GM18951 (cell line): ENCODE results near the gene PLD5.
"Not testable (repeated sequence)": the region's sequence is repeated elsewhere in the genome, so short reads cannot be mapped to it uniquely, and the experiment has no call there.

ENCODE experiments used
- POLR2A ChIP-seq: IDR thresholded peaks from 4 replicates; pipeline ENCODE4 v1.6.1; 2011; ENCODE audit warnings: mild to moderate bottlenecking; ENCODE audit not compliant: insufficient read length, insufficient read depth; ENCODE audit errors: extremely low read depth
- in situ Hi-C: fragments of 300-500 bp; cut with MboI; formaldehyde crosslinking; loops from one replicate; pipeline ENCODE4 v1.12.0; 2022; ENCODE audit warnings: low sequenced_read_pairs, mixed read lengths, inconsistent platforms; ENCODE audit not compliant: unreplicated experiment

PLD5 gene

DNA sequence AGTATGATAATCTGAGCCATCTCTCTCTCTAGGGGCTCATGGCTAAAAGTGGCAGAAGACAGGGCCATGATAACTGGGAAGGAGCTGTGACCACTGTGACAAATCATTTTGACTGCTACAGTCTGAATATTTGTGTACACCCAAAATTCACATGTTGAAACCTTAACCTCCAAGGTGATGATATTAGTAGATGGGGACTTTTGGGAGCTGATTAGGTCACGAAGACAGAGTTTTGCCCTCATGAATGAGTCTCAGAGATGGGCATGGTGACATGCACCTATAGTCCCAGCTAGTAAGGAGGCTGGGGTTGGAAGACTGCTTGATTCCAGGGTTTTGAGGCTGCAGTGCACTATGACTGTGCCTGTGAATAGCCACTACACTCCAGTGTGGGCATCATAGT is 174.9 kb downstream of the PLD5 start:
- in situ Hi-C loops, result no loop called here

DNA sequence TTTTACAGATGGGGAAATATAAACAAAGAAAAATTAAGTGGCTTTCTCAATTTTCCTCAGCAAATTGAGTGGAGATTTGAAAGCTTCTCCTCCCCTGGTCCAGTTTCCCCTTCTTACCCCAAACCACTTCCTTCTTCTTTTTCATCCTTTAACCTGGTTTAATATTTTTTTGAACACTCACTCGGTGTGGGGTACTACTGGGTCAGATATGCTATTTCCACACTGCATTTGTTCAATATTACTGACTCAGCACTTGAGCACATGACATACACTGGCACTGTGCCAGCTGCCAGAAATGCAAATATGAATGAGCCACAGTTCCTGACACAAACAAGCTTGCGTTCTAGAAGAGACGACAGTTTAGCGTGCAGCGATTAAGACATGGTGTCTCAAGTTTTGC is 193.6 kb downstream of the PLD5 start:
- in situ Hi-C loops, result not testable (repeated sequence)

More for the DNA sequence above, 174.9 kb downstream of the PLD5 start:
- TF ChIP-seq POLR2A, result no peak

GRCh38 chr1:242327381-242327780 is 197.1 kb downstream of the PLD5 start:
- in situ Hi-C loops, result not testable (repeated sequence)

GRCh38 chr1:242321981-242322380 is 202.5 kb downstream of the PLD5 start:
- in situ Hi-C loops, result not testable (repeated sequence)

DNA sequence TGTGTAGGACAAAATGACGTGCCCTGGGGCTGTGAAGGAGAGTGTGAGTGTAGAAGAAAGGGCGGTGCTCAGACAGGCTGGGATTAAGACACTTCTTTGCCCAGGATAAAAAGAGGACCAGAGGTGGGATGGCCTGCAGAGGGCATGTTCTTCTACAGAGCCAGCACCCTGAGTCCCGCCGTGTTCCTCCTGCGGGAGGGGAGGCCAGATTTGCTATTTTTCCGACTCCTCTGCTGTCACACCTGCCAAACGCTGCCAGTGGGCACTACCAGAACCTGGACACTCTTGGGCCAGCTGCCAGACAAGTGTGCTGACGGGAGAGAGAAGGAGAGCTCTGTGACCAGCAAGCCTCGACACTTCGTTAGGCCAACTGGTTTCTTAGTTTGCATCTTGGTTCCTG is 206.4 kb downstream of the PLD5 start:
- TF ChIP-seq POLR2A, result no peak
- in situ Hi-C loops, result no loop called here

GRCh38 chr1:242314865-242315264 is 209.6 kb downstream of the PLD5 start:
- in situ Hi-C loops, result not testable (repeated sequence)

DNA sequence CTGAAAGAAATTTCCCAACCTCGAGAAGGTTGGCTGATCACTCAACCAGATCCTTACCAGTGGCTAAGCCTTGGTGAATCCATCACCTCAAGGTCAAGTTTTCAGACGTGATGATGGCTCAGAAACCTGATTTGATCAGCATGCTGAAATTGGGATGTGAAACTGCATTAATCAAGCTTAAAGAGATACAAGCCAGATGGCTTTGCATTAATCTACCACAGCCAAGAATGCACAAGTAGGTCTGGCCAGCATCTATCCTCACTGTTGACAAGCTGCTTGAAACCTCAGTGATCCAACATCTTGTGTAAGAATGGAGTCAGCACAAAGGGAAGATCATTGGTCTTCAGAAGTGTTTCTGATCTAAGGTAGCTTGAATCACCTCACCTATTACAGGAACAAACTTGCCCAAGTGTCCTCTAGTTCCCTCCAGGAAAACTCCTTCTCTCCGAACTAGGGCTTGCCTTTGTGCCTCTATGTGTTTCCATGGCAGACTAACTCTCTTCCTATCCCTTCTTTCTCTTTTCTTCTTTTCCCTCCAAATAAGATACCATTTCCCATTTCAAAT is 210.3 kb downstream of the PLD5 start:
- in situ Hi-C loops, result not testable (repeated sequence)

- in situ Hi-C loops, result not testable (repeated sequence)
Measured at GRCh38 chr1:242308681-242309080, 215.8 kb downstream of the PLD5 start.

- in situ Hi-C loops, result not testable (repeated sequence)
Measured at GRCh38 chr1:242293781-242294180, 230.7 kb downstream of the PLD5 start.

DNA sequence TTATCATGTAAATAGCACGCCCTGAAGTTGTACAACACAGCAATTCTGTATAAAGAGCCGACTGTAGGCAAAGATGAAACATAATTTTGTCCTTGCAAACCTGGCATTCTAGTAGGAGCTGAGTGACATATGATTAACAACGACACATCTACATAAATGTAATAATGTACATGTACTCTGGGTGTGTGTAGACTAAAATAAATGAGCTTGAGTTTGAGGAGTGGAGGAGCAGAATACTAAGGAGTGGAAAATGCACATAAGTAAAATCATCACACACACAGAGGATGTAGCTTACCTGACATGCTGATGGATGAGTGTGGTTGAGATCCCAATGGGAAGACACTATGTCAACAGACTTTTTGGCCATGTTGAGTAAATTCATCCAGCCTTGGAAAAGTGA is 236.4 kb downstream of the PLD5 start:
- in situ Hi-C loops, result not testable (repeated sequence)

DNA sequence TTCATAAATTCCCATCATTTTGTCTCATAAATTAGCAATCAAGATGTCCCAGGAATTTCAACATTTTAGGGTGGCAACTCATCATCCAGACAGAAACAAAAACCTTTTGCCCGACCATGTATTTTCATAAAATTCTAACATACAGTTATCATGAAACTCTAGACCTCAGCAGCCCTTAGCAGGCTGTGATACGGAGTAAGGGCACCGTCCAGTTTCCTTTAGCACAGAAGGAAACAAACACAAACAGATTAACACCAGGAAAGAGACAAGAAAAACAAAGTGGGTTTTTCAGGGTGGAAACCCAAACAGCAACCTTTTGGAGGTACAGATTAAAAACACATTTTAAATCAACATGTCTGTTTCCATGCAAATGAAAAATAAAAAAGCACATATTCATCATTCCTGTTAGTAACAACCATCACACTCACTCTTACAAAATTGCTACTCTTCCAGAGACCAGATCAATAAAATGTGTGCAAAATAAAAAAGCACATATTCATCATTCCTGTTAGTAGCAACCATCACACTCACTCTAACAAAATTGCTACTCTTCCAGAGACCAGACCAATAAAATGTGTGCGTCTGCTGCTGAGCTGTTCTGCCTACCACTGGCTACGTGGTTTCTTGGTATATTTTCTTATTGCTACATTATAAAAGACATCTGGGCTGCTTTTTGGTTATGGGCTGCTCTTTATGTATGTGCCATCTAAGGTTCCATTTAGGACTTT is 241.6 kb downstream of the PLD5 start:
- in situ Hi-C loops, result not testable (repeated sequence)

- in situ Hi-C loops, result not testable (repeated sequence)
Measured at GRCh38 chr1:242278406-242278805, 246.1 kb downstream of the PLD5 start.

DNA sequence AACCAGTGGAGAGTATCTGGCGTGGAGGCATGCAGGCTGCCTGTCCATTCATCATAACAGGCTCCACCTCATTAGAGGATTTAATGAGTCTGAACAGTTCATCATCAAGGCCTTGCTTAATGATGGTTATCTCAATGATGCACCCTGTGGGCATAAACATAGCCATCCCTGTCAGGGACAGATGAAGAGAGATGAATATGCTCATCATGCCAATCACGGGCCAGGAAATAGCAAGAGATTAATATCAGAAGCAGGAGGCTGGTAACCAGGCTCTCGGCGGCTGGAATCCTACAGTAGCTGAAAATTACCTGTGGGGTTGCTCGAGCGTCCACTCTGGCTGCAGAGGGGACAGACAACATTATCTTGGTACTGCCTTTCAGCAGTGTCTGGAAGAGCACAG is 247.7 kb downstream of the PLD5 start:
- in situ Hi-C loops, result not testable (repeated sequence)

DNA sequence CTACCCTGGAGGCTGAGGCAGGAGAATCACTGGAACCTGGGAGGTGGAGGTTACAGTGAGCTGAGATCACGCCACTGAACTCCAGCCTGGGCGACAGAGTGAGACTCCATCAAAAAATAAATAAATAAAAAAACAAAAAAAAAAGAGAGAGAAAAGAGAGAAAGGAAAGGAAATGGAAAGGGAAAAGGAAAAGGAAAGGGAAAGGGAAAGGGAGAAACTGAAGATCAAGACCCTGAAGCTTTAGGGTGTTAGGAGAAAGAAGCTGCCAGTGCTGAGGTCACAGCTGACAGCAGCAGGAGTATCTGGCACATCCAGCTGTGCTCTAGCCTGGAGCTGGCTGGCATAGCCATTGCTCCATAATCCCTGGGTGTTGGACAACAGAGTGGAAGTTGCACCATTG is 257.5 kb downstream of the PLD5 start:
- in situ Hi-C loops, result not testable (repeated sequence)

GRCh38 chr1:242264419-242264818 is 260.1 kb downstream of the PLD5 start:
- in situ Hi-C loops, result not testable (repeated sequence)

GRCh38 chr1:242245255-242245654 is 279.2 kb downstream of the PLD5 start:
- TF ChIP-seq POLR2A, result no peak
- in situ Hi-C loops, result no loop called here
